Measurements from ENCODE around the gene LRRC43.
"Not testable (repeated sequence)": the region's sequence is repeated elsewhere in the genome, so short reads cannot be mapped to it uniquely, and the experiment has no call there.

The LRRC43 gene

DNA sequence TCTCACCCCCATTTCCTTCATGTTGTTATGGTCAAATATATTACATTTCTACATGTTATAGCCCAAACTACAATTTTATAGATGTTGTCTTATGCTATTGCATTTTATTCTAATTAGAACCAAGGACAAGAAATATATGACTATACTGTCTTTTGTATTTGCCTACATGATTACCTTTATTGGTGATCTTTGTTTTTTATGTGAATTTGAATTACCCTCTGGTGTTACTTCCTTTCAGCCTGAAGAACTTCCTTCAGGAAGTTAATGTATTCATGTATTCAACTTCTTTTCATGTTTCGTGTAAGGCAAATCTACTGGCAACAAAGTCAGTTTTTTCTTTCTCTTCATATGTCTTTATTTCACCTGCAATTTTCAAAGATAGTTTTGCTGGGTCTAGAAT is 11.9 kb downstream of the LRRC43 start:
- Histone ChIP-seq H3K27ac (ENCODE audit: low read length) (no peak overlapping the region), H3K36me3 (ENCODE audit: control insufficient read depth in 2 of 2, insufficient read depth in 2 of 2, low read length in 2 of 2) (no peaks in the 10 kb centered on the region), H3K27me3 (ENCODE audit: control insufficient read depth in 1 of 2, insufficient read depth in 2 of 2, low read length in 2 of 2) (peaks cover 0 to 8% of the 10 kb centered on the region in 2 donors), H3K9ac (ENCODE audit: low read length in 2 of 2) (no peak overlapping the region), H3K4me1 (ENCODE audit: control insufficient read depth, insufficient read depth, low read length) (no peaks in the 10 kb centered on the region), H3K4me3 (ENCODE audit: low read length in 2 of 2) (no peak overlapping the region), H3K9me3 (ENCODE audit: control insufficient read depth in 2 of 2, low read length in 2 of 2) (no peaks in the 10 kb centered on the region)

DNA sequence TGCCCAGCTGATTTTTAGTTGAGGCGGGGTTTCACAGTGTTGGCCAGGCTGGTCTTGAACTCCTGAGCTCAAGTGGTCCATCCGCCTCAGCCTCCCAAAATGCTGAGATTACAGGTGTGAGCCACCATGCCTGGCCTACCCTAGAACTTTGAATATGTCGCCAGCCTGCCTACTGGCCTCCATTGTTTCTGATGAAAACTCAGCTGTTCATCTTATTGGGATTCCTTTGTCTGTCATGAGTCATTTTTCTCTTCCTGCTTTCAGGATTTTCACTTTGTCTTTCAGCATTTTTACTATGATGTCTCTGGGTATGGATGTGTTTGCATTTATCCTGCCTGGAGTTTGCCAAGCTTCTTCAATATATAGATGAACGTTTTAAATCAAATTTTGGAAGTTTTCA is 12.5 kb downstream of the LRRC43 start:
- no peaks in the 10 kb centered on the region for H3K9me3 ChIP-seq (ENCODE audit: control insufficient read depth in 2 of 2, low read length in 2 of 2)
- no peak overlapping the region for H3K9ac ChIP-seq (ENCODE audit: low read length in 2 of 2)
- no peaks in the 10 kb centered on the region for H3K4me1 ChIP-seq (ENCODE audit: control insufficient read depth, insufficient read depth, low read length)

GRCh38 chr12:122197612-122197966 is 14.7 kb downstream of the LRRC43 start:
- no peak overlapping the region for H3K4me3 ChIP-seq (ENCODE audit: low read length in 2 of 2)
- H3K9me3 ChIP-seq (ENCODE audit: control insufficient read depth in 2 of 2, low read length in 2 of 2), result no peaks in the 10 kb centered on the region
- no peak overlapping the region for H3K27ac ChIP-seq (ENCODE audit: low read length)
- no peaks in the 10 kb centered on the region for H3K4me1 ChIP-seq (ENCODE audit: control insufficient read depth, insufficient read depth, low read length)
- H3K27me3 ChIP-seq (ENCODE audit: control insufficient read depth in 1 of 2, insufficient read depth in 2 of 2, low read length in 2 of 2), result peaks cover 20 to 23% of the 10 kb centered on the region in 2 donors
- H3K9ac ChIP-seq (ENCODE audit: low read length in 2 of 2), result no peak overlapping the region
- H3K36me3 ChIP-seq (ENCODE audit: control insufficient read depth in 2 of 2, insufficient read depth in 2 of 2, low read length in 2 of 2), result no peaks in the 10 kb centered on the region

More for the DNA sequence above, 12.5 kb downstream of the LRRC43 start:
- no peak overlapping the region for H3K4me3 ChIP-seq (ENCODE audit: low read length in 2 of 2)
- no peak overlapping the region for H3K27ac ChIP-seq (ENCODE audit: low read length)
- H3K27me3 ChIP-seq (ENCODE audit: control insufficient read depth in 1 of 2, insufficient read depth in 2 of 2, low read length in 2 of 2), result peaks cover 4 to 14% of the 10 kb centered on the region in 2 donors
- no peaks in the 10 kb centered on the region for H3K36me3 ChIP-seq (ENCODE audit: control insufficient read depth in 2 of 2, insufficient read depth in 2 of 2, low read length in 2 of 2)

GRCh38 chr12:122199484-122200355 is 16.8 kb downstream of the LRRC43 start:
- no peak overlapping the region for H3K27ac ChIP-seq (ENCODE audit: low read length)
- H3K36me3 ChIP-seq (ENCODE audit: control insufficient read depth in 2 of 2, insufficient read depth in 2 of 2, low read length in 2 of 2), result no peaks in the 10 kb centered on the region
- H3K9me3 ChIP-seq (ENCODE audit: control insufficient read depth in 2 of 2, low read length in 2 of 2), result no peaks in the 10 kb centered on the region
- no peak overlapping the region for H3K4me3 ChIP-seq (ENCODE audit: low read length in 2 of 2)
- peaks cover 31 to 41% of the 10 kb centered on the region in 2 donors for H3K27me3 ChIP-seq (ENCODE audit: control insufficient read depth in 1 of 2, insufficient read depth in 2 of 2, low read length in 2 of 2)
- no peak overlapping the region for H3K9ac ChIP-seq (ENCODE audit: low read length in 2 of 2)
- peaks cover 11% of the 10 kb centered on the region for H3K4me1 ChIP-seq (ENCODE audit: control insufficient read depth, insufficient read depth, low read length)

- H3K27me3 ChIP-seq (ENCODE audit: control insufficient read depth in 1 of 2, insufficient read depth in 2 of 2, low read length in 2 of 2), result peaks cover 38 to 50% of the 10 kb centered on the region in 2 donors
- H3K36me3 ChIP-seq (ENCODE audit: control insufficient read depth in 2 of 2, insufficient read depth in 2 of 2, low read length in 2 of 2), result no peaks in the 10 kb centered on the region
- H3K4me1 ChIP-seq (ENCODE audit: control insufficient read depth, insufficient read depth, low read length), result peaks cover 14% of the 10 kb centered on the region
- no peak overlapping the region for H3K4me3 ChIP-seq (ENCODE audit: low read length in 2 of 2)
- no peak overlapping the region for H3K9ac ChIP-seq (ENCODE audit: low read length in 2 of 2)
- H3K9me3 ChIP-seq (ENCODE audit: control insufficient read depth in 2 of 2, low read length in 2 of 2), result no peaks in the 10 kb centered on the region
- H3K27ac ChIP-seq (ENCODE audit: low read length), result no peak overlapping the region
Measured at GRCh38 chr12:122200541-122201175, 17.7 kb downstream of the LRRC43 start.

DNA sequence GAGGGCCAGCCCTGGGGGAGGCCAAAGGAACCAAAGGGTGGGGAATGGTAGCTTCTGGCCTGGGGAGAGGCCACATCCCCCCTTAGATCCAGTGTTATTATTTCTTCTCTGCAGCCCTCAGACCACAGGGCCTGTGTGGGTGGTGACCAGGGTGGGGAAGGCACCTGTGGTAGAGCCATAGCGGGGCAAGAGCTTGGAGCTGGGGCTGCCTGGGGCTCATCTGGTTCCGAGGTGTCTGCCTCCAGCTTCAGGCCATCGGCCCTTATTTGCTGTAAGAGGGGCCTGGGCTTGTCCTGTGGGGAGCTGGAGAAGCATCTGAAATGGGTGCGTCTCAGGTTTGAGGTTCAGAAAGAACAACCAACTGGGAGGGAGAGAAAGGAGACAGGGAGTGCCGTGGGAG is 18.5 kb downstream of the LRRC43 start:
- peaks cover 38 to 51% of the 10 kb centered on the region in 2 donors for H3K27me3 ChIP-seq (ENCODE audit: control insufficient read depth in 1 of 2, insufficient read depth in 2 of 2, low read length in 2 of 2)
- H3K36me3 ChIP-seq (ENCODE audit: control insufficient read depth in 2 of 2, insufficient read depth in 2 of 2, low read length in 2 of 2), result no peaks in the 10 kb centered on the region
- H3K9ac ChIP-seq (ENCODE audit: low read length in 2 of 2), result no peak overlapping the region
- no peak overlapping the region for H3K4me3 ChIP-seq (ENCODE audit: low read length in 2 of 2)
- H3K27ac ChIP-seq (ENCODE audit: low read length), result no peak overlapping the region
- peaks cover 14% of the 10 kb centered on the region for H3K4me1 ChIP-seq (ENCODE audit: control insufficient read depth, insufficient read depth, low read length)
- H3K9me3 ChIP-seq (ENCODE audit: control insufficient read depth in 2 of 2, low read length in 2 of 2), result no peaks in the 10 kb centered on the region

DNA sequence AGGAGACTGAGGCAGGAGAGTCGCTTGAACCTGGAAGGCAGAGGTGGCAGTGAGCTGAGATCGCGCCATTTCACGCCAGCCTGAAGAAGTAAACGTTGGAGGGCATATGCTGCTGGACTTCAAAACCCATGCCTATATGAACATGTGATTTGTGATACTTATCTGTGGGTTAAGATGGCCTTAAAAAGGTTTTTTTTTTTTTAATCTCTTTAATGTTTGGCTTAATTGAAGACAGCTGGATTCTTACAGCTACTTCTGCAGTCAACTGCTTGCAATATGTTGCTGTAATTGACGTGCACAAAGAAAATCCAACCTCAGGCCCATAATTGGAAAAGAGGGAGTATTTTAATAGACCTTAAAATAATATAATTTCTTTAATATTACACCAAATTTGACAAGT is 19.1 kb downstream of the LRRC43 start:
- Histone ChIP-seq H3K27ac (ENCODE audit: low read length) (no peak overlapping the region), H3K4me1 (ENCODE audit: control insufficient read depth, insufficient read depth, low read length) (peaks cover 14% of the 10 kb centered on the region), H3K4me3 (ENCODE audit: low read length in 2 of 2) (no peak overlapping the region), H3K9me3 (ENCODE audit: control insufficient read depth in 2 of 2, low read length in 2 of 2) (no peaks in the 10 kb centered on the region), H3K9ac (ENCODE audit: low read length in 2 of 2) (no peak overlapping the region), H3K36me3 (ENCODE audit: control insufficient read depth in 2 of 2, insufficient read depth in 2 of 2, low read length in 2 of 2) (peaks cover 3% of the 10 kb centered on the region in 2 donors), H3K27me3 (ENCODE audit: control insufficient read depth in 1 of 2, insufficient read depth in 2 of 2, low read length in 2 of 2) (peaks cover 38 to 51% of the 10 kb centered on the region in 2 donors)

GRCh38 chr12:122202811-122203210 is 19.9 kb downstream of the LRRC43 start:
- not testable (repeated sequence) for H3K27ac ChIP-seq (ENCODE audit: low read length); H3K9ac ChIP-seq (ENCODE audit: low read length in 2 of 2); H3K9me3 ChIP-seq (ENCODE audit: control insufficient read depth in 2 of 2, low read length in 2 of 2)
- H3K36me3 ChIP-seq (ENCODE audit: control insufficient read depth in 2 of 2, insufficient read depth in 2 of 2, low read length in 2 of 2), result peaks cover 7 to 11% of the 10 kb centered on the region in 2 donors
- peaks cover 14% of the 10 kb centered on the region for H3K4me1 ChIP-seq (ENCODE audit: control insufficient read depth, insufficient read depth, low read length)
- peaks cover 38 to 51% of the 10 kb centered on the region in 2 donors for H3K27me3 ChIP-seq (ENCODE audit: control insufficient read depth in 1 of 2, insufficient read depth in 2 of 2, low read length in 2 of 2)
- peak overlapping the region; percentile 60 to 74 for H3K4me3 ChIP-seq (ENCODE audit: low read length in 2 of 2)

GRCh38 chr12:122203301-122204166 is 20.6 kb downstream of the LRRC43 start, which contains the start of gene B3GNT4:
Gene B3GNT4, plus strand, starts transcription at chr12:122203709. Its CDS starts 910 bp downstream, at chr12:122204619.
- no peaks in the 10 kb centered on the region for H3K9me3 ChIP-seq (ENCODE audit: control insufficient read depth in 2 of 2, low read length in 2 of 2)
- no peak within 1 kb of the TSS for H3K27ac ChIP-seq (ENCODE audit: low read length)
- H3K4me3 ChIP-seq (ENCODE audit: low read length in 2 of 2), result peak within 1 kb of the TSS; percentile 60 to 74
- H3K4me1 ChIP-seq (ENCODE audit: control insufficient read depth, insufficient read depth, low read length), result peaks cover 14% of the 10 kb centered on the region
- H3K9ac ChIP-seq (ENCODE audit: low read length in 2 of 2), result no peak within 1 kb of the TSS
- peaks cover 14 to 18% of the 10 kb centered on the region in 2 donors for H3K36me3 ChIP-seq (ENCODE audit: control insufficient read depth in 2 of 2, insufficient read depth in 2 of 2, low read length in 2 of 2)
- peaks cover 36 to 51% of the 10 kb centered on the region in 2 donors for H3K27me3 ChIP-seq (ENCODE audit: control insufficient read depth in 1 of 2, insufficient read depth in 2 of 2, low read length in 2 of 2)

All from stomach smooth muscle (tissue), 2 donors.